GM19468 (cell line): ENCODE measurements around the gene UHMK1.
"Not testable (repeated sequence)": the region's sequence is repeated elsewhere in the genome, so short reads cannot be mapped to it uniquely, and the experiment has no call there.

Experiments
- ATAC-seq: cut with Tn5 transposase; IDR thresholded peaks from one replicate; pipeline ENCODE4 v1.9.1; 2021; ENCODE audit warnings: mild to moderate bottlenecking, moderate library complexity, moderate number of reproducible peaks; ENCODE audit not compliant: unreplicated experiment; ENCODE audit errors: extremely low read depth

UHMK1 gene

GRCh38 chr1:162497723-162498495, at the start of gene UHMK1:
TSS of gene UHMK1 (plus strand) at chr1:162497818. CDS start at chr1:162498001, 183 bp downstream.
- peak; percentile 82 for ATAC-seq

GRCh38 chr1:162454361-162454760, 43.3 kb upstream of the UHMK1 start:
- not testable (repeated sequence) for ATAC-seq

- no peak for ATAC-seq
Observed at GRCh38 chr1:162456323-162456722, 41.3 kb upstream of the UHMK1 start.

- no peak for ATAC-seq
Observed at GRCh38 chr1:162458236-162458635, 39.4 kb upstream of the UHMK1 start.

- ATAC-seq = not testable (repeated sequence)
Observed at GRCh38 chr1:162462425-162462824, 35.2 kb upstream of the UHMK1 start.

- ATAC-seq = no peak
Observed at GRCh38 chr1:162463021-162463420, 34.6 kb upstream of the UHMK1 start.

GRCh38 chr1:162466797-162467196, 30.8 kb upstream of the UHMK1 start:
- no peak for ATAC-seq

GRCh38 chr1:162470216-162470615, 27.4 kb upstream of the UHMK1 start:
- no peak for ATAC-seq

- ATAC-seq = no peak
Observed at GRCh38 chr1:162471290-162471853, 26.2 kb upstream of the UHMK1 start.

- ATAC-seq = no peak
Observed at GRCh38 chr1:162475089-162475488, 22.5 kb upstream of the UHMK1 start.

- ATAC-seq = no peak
Observed at GRCh38 chr1:162475539-162476185, 22.0 kb upstream of the UHMK1 start.

- no peak for ATAC-seq
Observed at GRCh38 chr1:162476620-162477019, 21.0 kb upstream of the UHMK1 start.

- no peak for ATAC-seq
Observed at GRCh38 chr1:162485236-162485635, 12.4 kb upstream of the UHMK1 start.

- no peak for ATAC-seq
Observed at GRCh38 chr1:162487241-162487640, 10.4 kb upstream of the UHMK1 start.

- ATAC-seq = no peak
Observed at GRCh38 chr1:162488219-162488618, 9.4 kb upstream of the UHMK1 start.

GRCh38 chr1:162495531-162496233, 1.9 kb upstream of the UHMK1 start:
- ATAC-seq = not testable (repeated sequence)

- no peak for ATAC-seq
Observed at GRCh38 chr1:162497104-162497722, 405 bp upstream of the UHMK1 start.

- no peak for ATAC-seq
Observed at GRCh38 chr1:162498496-162498810, 835 bp downstream of the UHMK1 start.

GRCh38 chr1:162500805-162501204, 3.2 kb downstream of the UHMK1 start:
- ATAC-seq = no peak

GRCh38 chr1:162502077-162502476, 4.5 kb downstream of the UHMK1 start:
- ATAC-seq = no peak
